DMS 273 (cell line): ENCODE measurements around the gene SBNO2.

Experiments
- DNase-seq: peaks from one replicate; lab custom pipeline; 2025; ENCODE audit not compliant: unreplicated experiment; lab: John Stamatoyannopoulos, UW

The SBNO2 gene

DNA sequence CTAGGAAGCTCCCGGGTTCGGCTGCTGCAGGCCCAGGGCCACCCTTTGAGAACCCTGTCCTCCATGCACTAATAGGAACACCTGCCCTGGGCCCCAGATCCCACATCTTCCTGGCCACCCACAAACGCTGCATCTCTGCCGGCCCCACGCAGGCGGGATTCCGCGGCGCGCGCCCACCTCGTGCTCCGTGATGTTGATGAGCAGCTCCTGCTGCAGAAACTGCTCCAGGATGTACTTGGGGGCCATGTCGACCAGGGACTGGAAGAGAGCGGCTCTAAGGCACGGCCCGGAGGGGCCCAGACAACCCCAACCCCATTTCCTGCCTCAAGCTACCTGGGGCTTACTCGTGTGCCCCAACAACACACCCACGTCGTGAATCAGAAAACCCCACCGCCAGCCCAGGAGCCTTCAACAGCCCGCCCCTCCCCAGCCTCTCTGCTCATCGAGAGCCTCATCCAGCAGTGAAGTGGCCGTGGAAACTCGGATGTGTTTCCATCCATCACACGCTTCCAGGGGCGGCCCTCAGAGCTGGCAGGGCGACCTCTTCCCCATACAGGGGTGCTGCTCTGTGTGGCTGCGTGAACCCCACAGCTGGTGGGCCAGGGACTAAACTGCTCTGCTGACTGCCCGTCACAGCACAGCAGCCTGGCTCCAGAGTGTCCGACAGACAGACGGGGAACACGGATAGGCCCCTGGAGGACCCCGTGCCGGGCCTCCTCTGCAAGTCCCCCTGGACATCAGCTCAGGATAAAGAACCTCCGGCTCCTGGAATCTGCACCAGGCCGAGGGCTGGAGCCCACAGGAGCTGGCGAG is 83.1 kb downstream of the SBNO2 start:
- no peak for DNase-seq

DNA sequence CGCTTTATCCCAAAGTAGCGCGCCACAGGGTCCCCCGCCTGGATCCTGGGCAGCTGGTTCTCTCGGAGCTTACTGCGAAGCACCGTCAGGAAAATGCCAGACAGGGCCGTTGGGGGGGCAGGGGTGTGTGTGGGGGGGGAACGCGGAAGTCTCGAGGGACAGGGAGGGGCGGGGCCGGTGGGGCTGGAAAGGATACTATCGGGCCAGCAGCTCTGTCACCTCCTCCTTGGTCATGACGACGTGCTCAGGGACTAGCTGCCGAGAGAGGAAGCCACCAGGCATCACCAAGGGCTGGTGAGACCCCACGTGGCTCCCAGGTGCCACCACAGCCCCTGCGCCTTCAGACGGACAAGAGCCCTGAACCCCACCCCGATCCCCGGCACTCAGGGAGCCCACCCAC is 84.2 kb downstream of the SBNO2 start:
- no peak for DNase-seq

- DNase-seq, result no peak
Observed at GRCh38 chr19:1089126-1089771, 84.8 kb downstream of the SBNO2 start.

GRCh38 chr19:1088416-1089010 is 85.6 kb downstream of the SBNO2 start:
- no peak for DNase-seq

DNA sequence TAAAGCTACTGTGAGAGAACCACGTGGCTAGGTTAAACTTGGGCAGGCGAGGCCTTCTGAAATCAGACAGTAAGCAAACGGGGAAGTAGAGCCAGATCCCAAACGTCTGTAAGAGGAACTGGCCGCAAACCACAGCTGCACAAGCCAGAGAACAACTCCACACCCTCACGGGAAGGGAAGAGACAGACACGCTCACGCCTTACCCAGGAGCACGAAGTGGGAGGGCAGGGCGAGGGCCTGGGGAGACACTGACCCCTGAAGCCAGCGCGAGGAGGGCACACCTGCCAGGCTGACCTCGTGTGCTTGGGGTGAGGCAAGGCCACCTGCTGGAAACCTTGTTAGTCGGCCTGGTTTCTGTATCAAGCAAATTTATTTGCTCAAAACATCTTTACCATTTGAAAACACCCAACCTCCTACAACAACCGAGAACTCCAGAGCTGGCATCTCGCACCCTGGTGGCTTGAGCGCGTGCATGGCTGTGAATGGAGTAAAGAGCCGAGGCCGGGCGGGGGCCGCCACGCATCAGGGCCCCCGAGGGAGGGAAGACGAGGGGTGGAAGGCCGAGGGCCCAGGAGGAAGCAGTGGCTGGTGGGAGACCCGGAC is 86.2 kb downstream of the SBNO2 start:
- DNase-seq, result no peak

- DNase-seq, result no peak
Observed at GRCh38 chr19:1086613-1087012, 87.5 kb downstream of the SBNO2 start.

DNA sequence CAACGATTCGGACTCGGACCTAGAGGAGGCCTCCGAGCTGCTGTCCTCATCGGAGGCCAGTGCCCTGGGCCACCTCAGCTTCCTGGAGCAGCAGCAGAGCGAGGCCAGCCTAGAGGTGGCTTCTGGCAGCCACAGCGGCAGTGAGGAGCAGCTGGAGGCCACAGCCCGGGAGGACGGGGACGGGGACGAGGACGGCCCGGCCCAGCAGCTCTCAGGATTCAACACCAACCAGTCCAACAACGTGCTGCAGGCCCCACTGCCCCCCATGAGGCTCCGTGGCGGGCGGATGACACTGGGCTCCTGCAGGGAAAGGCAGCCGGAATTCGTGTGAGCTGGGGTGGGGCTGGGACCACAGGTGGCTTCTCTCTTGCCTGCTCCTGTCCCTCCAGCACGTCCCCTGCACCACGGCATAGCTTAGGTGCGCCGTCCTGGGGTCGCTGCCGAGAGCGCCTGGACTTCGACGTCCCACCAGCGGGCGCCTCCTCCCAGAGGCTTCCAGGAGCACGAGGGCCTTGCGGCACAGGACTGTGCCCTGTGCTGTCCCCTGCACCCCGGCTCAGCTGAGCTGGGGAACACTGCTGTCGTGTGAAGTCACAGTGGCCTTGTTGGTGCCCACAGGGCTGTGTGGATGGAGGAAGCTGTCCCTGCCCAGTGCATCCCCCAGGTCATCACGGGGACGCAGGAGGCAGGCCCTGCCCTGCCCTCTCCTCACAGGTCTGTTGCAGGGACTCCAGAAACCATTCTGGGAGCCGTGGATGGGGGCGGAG is 88.2 kb downstream of the SBNO2 start:
- DNase-seq, result peak; percentile 59

GRCh38 chr19:1085053-1085658 is 88.9 kb downstream of the SBNO2 start:
- DNase-seq, result no peak

DNA sequence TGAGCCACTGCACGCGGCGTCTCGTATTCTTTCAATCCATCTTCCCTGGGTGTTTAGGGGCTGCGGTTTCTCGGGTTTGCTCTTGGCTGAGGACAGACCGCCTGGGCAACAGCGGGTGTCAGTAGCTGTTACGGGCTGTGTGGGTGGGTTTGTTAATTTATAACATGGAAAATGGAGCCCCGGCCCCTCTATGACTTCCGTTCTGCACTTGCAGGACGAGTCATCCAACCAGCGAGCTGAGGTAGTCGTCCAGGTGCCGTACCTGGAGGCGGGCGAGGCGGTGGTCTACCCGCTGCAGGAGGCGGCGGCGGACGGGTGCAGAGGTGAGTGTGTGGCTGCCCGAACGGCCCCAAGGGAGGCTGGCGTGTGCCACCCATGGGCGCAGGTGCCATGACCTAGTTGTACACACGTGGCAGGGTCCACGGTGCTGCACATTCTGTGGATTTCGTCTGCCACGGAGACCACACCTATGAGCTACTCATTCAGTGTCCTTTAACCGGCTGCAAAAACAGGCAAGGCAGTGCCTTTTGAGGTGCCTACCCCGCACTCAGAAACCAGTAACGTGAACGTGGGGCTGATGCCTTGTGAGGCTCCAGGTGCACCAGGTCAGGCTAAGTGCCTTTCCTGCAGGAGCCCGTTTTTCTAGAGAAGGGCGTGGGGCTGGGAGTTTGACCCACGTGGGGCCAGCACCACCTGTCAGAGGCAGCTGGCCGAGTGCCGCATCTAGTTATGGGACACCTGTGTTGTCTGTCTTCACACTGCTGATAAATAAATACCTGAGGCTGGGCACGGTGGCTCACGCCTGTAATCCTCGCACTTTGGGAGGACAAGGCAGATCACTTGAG is 89.8 kb downstream of the SBNO2 start:
- peak; percentile 41 for DNase-seq

DNA sequence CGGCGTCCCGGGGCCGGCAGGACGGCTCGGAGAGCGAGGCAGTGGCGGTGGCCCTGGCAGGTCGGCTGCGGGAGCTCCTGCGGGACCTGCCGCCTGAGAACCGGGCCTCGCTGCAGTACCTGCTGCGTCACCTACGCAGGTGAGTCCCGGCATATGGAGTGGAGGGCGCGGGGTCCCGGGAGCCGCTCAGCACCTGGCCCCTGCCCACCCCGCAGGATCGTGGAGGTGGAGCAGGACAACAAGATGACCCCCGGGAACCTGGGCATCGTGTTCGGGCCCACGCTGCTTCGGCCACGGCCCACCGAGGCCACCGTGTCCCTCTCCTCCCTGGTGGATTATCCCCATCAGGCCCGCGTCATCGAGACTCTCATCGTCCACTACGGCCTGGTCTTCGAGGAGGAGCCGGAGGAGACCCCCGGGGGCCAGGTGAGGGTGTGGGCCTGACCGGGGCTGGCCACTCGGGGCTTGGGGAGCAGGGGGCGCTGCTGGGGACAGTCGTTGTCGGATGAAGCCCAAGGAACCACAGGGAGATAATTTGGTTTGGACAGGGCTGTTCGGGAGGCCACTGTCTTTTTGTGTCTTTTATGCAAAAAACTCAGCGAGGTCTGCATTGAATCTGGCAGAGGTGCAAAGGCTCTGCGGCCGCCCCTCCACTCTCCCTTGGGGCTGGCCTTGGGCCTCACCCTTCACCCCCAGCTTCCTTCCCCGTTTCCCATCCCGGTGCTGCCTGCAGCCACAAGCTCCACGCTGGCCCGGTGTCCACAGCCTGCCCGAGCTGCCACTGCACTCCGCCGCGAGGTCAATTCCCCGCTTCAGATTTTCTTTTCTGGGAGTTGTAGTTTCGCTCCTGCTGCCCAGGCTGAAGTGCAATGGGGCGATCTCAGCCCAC is 90.9 kb downstream of the SBNO2 start:
- DNase-seq, result no peak

DNA sequence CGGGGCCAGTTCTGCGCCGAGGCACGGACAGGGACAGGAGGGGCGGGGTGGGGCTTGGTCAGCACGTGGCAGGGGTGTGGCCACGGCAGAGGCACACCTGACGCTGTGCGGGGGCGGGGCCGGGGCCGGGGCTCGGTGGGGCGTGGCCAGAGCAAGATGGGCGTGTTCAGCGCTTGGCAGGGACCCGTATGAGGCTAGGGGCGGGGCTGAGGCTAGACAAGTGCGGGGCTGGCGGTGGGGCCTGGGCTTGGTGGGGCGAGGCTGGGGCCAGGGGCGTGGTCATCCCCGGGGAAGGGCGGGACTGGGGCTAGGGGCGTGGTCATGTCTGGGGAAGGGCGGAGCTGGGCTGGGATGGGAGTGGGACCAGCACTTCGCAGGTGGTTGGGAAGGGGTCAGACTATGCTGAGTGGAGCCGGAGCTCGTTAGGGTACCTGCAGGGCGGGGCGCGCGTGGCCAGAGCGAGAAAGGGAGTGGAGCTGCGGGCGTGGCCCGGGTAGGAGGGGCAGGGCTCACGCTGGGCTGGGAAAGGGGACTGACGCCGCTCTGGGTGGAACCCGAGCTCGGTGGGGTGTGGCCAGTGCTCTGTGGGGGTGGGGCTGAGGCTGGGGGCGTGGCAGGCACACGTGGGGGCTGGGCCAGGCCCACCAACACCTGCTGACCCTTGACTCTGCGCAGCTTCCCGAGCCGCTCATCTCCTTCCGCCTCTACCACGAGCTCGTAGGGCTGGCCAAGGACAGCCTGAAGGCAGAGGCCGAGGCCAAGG is 91.7 kb downstream of the SBNO2 start:
- peak; percentile 86 for DNase-seq

- DNase-seq, result no peak
Observed at GRCh38 chr19:1081301-1082164, 92.5 kb downstream of the SBNO2 start.

GRCh38 chr19:1080360-1081161 is 93.5 kb downstream of the SBNO2 start:
- no peak for DNase-seq

- peak; percentile 61 for DNase-seq
Observed at GRCh38 chr19:1079566-1080111, 94.4 kb downstream of the SBNO2 start.

- DNase-seq, result peak; percentile 58
Observed at GRCh38 chr19:1076951-1077350, 97.1 kb downstream of the SBNO2 start.

DNA sequence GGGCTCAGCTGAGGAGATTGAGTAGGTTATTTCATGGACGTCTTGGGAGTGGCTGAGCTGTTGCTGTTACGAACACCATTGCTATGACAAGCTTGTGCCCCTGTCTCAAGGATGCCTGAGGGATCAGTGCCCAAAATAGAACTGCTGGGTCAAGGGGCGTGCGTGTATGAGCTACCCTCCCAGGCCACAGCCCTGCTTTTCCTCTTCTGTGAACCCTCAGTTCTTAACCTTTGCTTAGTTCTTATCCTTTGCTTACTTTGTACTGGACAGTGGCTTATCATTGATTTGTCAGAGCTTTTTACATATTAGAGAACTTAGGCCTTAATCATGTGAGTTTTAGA is 98.1 kb downstream of the SBNO2 start:
- DNase-seq, result no peak
